NT2/D1 (cell line): ENCODE measurements around the gene SLC25A33.

Experiments used
- SUZ12 ChIP-seq: IDR thresholded peaks from 2 replicates; pipeline ENCODE4 v1.6.1; 2011; ENCODE audit not compliant: insufficient read length, insufficient read depth; ENCODE audit errors: extremely low read depth
- YY1 ChIP-seq: IDR thresholded peaks from 2 replicates; pipeline ENCODE4 v1.6.1; 2011; ENCODE audit not compliant: insufficient read length, insufficient read depth
- ZNF274 ChIP-seq: IDR thresholded peaks from 2 replicates; pipeline ENCODE4 v1.6.1; 2011; ENCODE audit warnings: mild to moderate bottlenecking, low read depth, low read length

DNA sequence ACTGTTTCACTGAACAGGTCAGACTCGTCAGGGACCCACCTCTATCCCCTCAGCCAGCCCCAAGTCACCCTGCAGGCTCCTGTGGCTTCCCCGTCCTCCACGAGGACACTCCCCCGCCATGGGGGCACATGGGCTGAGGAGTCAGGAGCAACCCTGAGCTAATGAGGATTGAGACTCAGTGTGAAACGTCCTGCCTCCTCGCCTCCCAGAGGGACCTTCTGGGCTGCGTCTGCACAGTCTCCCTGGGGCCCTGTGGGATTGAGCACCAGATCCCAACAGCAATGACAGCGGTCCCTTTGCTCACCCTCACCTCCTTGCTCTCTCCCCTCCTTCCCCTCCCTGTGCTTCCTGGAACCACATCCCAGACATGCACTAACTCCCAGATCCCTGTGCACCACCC, 18.9 kb upstream of the SLC25A33 start:
- TF ChIP-seq YY1 (no peak), SUZ12 (no peak), ZNF274 (no peak)
